GM19438 (cell line): ENCODE results near the gene CLTRN.

ENCODE experiments used
- ATAC-seq: cut with Tn5 transposase; IDR thresholded peaks from one replicate; pipeline ENCODE4 v1.9.1; 2021; ENCODE audit warnings: low read depth; ENCODE audit not compliant: unreplicated experiment

Gene CLTRN

DNA sequence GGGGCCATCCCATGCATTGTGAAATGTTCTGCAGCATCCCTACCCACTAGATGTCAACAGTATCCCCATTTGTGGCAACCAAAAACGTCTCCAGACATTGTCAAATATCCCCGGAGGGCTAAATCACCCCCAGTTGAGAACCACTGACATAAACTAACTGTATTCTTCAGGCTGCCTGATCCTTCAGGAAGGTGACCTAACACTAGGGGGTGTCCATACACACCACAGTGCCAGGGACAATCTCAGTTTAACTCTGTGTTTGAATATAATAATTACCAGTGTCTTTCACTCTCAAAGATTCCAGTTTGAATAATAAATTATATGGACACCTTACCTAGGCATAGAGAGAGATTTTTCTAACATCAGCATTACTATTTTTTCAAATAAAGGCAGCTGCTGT, 70.2 kb downstream of the CLTRN start:
- no peak for ATAC-seq

DNA sequence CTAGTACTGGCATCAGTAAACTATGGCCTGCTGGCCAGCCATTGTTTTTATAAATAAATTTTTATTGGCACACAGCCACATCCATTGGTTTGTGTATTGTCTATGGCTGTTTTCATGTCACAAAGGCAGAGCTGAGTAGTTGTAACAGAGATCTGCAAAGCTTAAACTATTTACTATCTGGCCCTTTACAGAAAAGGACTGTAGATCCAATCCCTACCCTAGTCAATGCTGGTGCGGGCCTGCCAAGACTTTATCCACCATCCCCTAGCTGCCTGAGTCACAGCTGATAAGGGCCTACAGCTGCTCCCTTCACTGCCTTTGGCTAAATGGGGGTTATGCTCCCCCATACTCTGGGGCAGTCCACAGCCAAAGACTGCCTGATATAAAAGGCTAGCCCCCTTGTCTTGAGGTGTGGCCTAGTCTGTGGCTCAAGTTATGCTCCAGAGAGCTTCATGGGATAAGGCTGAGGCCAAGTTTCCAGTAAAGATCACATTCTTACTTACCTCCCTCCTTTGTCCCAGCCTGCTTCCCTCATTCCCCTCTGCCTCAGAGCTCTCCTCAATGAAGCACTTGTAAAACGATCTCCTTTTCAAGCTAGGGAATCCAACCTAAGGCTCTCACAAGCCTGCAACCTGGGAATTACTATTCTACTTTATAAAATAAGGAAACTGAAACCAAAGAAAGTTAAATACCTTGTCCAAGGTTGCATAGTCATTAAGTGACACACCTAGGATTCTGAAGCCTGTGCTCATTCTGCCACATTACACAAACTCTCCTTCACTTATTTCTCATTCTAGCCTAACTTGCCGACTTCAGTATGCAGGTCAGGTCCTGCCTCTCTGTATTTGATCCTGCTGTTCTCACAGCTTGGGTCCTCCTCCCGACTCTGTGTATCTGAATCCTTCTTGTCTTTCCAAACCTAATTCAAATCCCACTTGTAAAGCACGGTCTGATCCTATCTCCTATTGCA, 84.5 kb downstream of the CLTRN start:
- ATAC-seq, result no peak
